GM19099 (cell line): ENCODE measurements around the gene ADAMTSL3.

Experiments
- POLR2A ChIP-seq: IDR thresholded peaks from 3 replicates; pipeline ENCODE4 v1.6.1; 2011; ENCODE audit warnings: low read depth; ENCODE audit not compliant: insufficient read length; ENCODE audit errors: extremely low read depth

The ADAMTSL3 gene

DNA sequence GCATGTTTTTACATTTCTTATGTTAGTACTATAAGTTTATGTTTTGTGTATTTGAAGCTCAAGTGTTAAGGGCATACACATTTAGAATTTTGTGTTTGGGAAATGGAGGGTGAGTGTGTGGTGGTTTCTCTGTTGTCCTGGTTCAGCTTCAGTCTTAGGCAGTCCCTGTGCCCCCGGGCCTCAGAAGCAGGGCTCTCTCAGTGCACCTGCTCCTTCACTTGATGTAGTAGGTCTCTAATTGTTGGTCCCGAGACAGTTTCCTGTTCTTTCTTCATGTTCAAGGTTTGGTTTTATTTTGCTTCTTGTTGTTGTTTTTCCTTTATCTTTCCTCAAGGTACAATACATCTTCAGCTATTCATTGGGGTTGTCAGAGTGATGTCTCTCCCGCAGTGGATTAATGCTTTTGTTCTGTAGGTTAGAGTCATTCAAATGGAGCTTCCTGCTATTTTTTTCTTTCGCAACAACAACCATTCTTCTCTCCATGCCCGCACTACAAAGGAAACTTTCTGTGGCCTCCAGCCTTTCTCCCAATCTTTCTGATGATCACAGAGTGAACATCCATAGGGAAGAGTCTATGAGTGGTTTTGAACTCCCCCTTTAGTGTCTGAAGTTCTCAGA, 403.9 kb downstream of the ADAMTSL3 start:
- TF ChIP-seq POLR2A = no peak

GRCh38 chr15:84079885-84080777, 426.2 kb downstream of the ADAMTSL3 start:
- TF ChIP-seq POLR2A = no peak

DNA sequence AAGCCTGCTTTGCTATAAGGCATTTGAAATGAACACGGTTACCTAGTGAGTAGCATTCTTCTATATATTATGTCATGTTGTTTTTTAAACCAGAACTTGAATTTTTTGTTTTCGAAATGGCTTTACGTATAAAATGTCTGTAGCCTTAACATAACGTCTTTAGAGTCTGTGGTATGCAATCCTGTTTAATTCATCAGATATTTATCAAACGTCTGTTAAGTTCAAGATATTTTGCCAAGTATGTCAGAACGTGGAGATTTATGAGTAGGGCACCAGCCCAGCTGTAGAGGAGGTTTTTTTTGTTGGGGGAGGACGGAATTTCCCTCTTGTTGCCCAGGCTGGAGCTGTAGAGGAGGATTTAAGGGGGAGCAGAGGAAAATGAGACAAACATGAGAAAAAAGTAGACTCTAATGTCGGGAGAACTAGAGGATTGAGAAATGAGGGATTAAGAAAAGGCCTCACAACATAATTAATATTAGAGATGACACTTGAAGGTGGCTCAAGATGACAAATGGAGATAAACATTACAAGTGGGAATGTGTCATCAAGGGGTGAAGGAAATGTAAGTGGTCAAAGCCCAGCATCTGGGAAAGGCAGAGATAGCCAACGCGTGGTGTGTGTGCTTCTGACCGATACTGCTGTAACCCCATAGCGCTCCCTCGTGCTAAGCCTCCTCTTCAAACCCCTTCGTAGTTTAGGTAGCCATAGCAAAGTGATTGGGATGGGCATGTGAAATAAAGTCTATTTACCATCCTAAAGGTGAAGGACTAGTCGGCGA, 427.7 kb downstream of the ADAMTSL3 start:
- no peak for TF ChIP-seq POLR2A

- no peak for TF ChIP-seq POLR2A
Observed at GRCh38 chr15:84082739-84083138, 428.8 kb downstream of the ADAMTSL3 start.
